ENCODE measurements around the gene ANO2.

ANO2 gene

GRCh38 chr12:5593998-5594397 lies 351.1 kb downstream of the ANO2 start:
- no peak overlapping the region for H2BK15ac ChIP-seq (ENCODE audit: low read depth, poor library complexity, severe bottlenecking)
- H2BK5ac ChIP-seq (ENCODE audit: low read depth, low read length, poor library complexity, severe bottlenecking): no peak overlapping the region
- H2BK12ac ChIP-seq (ENCODE audit: low read length in 2 of 2): no peak overlapping the region
- no peak for DNase-seq
- no peak overlapping the region for H4K8ac ChIP-seq (ENCODE audit: low read length)
- no peak overlapping the region for H2AFZ ChIP-seq (ENCODE audit: low read depth, low read length)
- no peak overlapping the region for H4K91ac ChIP-seq (ENCODE audit: low read length)
- H3K27me3 ChIP-seq (ENCODE audit: control insufficient read depth in 1 of 2, insufficient read depth in 1 of 2, low read length in 2 of 2): peaks cover 0 to 5% of the 10 kb centered on the region in 2 experiments
- no peak overlapping the region for H2AK5ac ChIP-seq (ENCODE audit: low read length, severe bottlenecking)
- no peak overlapping the region for H3K23ac ChIP-seq (ENCODE audit: low read length in 2 of 2)
- H3K4me2 ChIP-seq (ENCODE audit: low read length, poor library complexity, severe bottlenecking): no peak overlapping the region
- H3K9me3 ChIP-seq (ENCODE audit: control insufficient read depth, low read length): no peaks in the 10 kb centered on the region
- H3K9ac ChIP-seq (ENCODE audit: low read length): no peak overlapping the region
- H3K4ac ChIP-seq (ENCODE audit: low read depth in 1 of 2, low read length in 2 of 2): no peak overlapping the region
- H3K14ac ChIP-seq (ENCODE audit: low read length in 2 of 2): no peak overlapping the region
- no peaks in the 10 kb centered on the region for H3K36me3 ChIP-seq (ENCODE audit: control insufficient read depth in 1 of 2, insufficient read depth in 2 of 2, low read depth in 1 of 2, low read length in 2 of 2)
- no peak overlapping the region for H3K27ac ChIP-seq (ENCODE audit: low read length, poor library complexity, severe bottlenecking)
- H3K4me3 ChIP-seq (ENCODE audit: insufficient read depth in 1 of 2, low read depth in 1 of 2, low read length in 2 of 2): no peak overlapping the region
- no peaks in the 10 kb centered on the region for H3K79me1 ChIP-seq (replicated peaks; ENCODE audit: low read length, poor library complexity, severe bottlenecking)
- no peak overlapping the region for H3K18ac ChIP-seq (ENCODE audit: low read depth in 1 of 2, low read length in 2 of 2)
- H2BK120ac ChIP-seq (ENCODE audit: low read depth, low read length): no peak overlapping the region
- H3K4me1 ChIP-seq (ENCODE audit: control insufficient read depth, insufficient read depth, low read depth, low read length): no peaks in the 10 kb centered on the region

DNA sequence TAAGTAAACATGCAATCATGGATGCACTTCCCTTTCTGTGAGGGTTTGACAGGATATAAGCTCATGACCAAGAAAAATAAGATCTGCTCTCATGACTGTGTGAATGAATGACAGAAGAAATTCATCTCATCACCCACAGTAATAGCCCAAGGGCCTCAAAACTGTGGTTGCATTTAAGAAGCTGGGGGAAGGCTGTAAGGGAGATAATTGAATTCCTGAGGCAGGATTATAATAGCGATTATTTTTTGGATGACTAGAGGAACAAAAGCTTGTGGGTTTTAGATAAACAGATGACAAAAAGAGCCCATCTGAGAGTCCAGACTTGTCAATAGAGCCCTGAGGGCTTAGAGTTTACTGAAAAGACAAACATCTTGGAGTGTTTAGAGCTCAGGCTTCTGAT lies 352.0 kb downstream of the ANO2 start:
- Histone ChIP-seq H3K4me3 (ENCODE audit: insufficient read depth in 1 of 2, low read depth in 1 of 2, low read length in 2 of 2) (no peak overlapping the region), H2BK12ac (ENCODE audit: low read length in 2 of 2) (no peak overlapping the region), H3K9ac (ENCODE audit: low read length) (no peak overlapping the region), H4K8ac (ENCODE audit: low read length) (no peak overlapping the region), H3K9me3 (ENCODE audit: control insufficient read depth, low read length) (no peaks in the 10 kb centered on the region), H2AK5ac (ENCODE audit: low read length, severe bottlenecking) (no peak overlapping the region), H3K4ac (ENCODE audit: low read depth in 1 of 2, low read length in 2 of 2) (no peak overlapping the region), H3K36me3 (ENCODE audit: control insufficient read depth in 1 of 2, insufficient read depth in 2 of 2, low read depth in 1 of 2, low read length in 2 of 2) (no peaks in the 10 kb centered on the region), H2BK120ac (ENCODE audit: low read depth, low read length) (no peak overlapping the region), H3K27ac (ENCODE audit: low read length, poor library complexity, severe bottlenecking) (no peak overlapping the region), H3K79me1 (replicated peaks; ENCODE audit: low read length, poor library complexity, severe bottlenecking) (no peaks in the 10 kb centered on the region), H2BK15ac (ENCODE audit: low read depth, poor library complexity, severe bottlenecking) (no peak overlapping the region), H2BK5ac (ENCODE audit: low read depth, low read length, poor library complexity, severe bottlenecking) (no peak overlapping the region), H3K4me2 (ENCODE audit: low read length, poor library complexity, severe bottlenecking) (no peak overlapping the region), H4K91ac (ENCODE audit: low read length) (no peak overlapping the region), H3K14ac (ENCODE audit: low read length in 2 of 2) (no peak overlapping the region), H3K4me1 (ENCODE audit: control insufficient read depth, insufficient read depth, low read depth, low read length) (no peaks in the 10 kb centered on the region), H3K27me3 (ENCODE audit: control insufficient read depth in 1 of 2, insufficient read depth in 1 of 2, low read length in 2 of 2) (peaks cover 0 to 5% of the 10 kb centered on the region in 2 experiments), H3K23ac (ENCODE audit: low read length in 2 of 2) (no peak overlapping the region), H3K18ac (ENCODE audit: low read depth in 1 of 2, low read length in 2 of 2) (no peak overlapping the region), H2AFZ (ENCODE audit: low read depth, low read length) (no peak overlapping the region)
- no peak for DNase-seq
- WGBS: 96% methylated on average over 1 of the region's 1 CpG

DNA sequence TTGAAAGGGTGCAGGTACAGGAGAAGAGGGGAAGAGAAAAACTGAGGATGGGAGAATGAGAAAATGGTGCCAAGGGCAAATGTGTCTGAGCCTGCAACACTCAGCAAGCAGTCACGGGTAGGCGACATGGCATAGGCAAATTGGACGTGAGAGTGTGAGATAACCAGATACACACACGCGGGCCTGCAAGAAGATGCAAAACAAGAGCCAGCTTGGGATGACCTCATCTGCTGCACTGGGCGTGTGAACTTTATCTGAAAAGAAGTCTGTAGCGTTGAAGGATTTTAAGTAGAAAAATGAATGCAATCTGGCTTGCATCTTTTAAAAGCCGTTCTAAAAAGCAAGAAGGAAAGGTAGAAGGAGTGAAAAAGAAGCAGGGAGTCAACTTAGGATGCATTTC lies 352.7 kb downstream of the ANO2 start:
- Histone ChIP-seq H3K18ac (ENCODE audit: low read depth in 1 of 2, low read length in 2 of 2) (no peak overlapping the region), H3K9me3 (ENCODE audit: control insufficient read depth, low read length) (no peaks in the 10 kb centered on the region), H3K79me1 (replicated peaks; ENCODE audit: low read length, poor library complexity, severe bottlenecking) (no peaks in the 10 kb centered on the region), H3K4me1 (ENCODE audit: control insufficient read depth, insufficient read depth, low read depth, low read length) (no peaks in the 10 kb centered on the region), H3K27me3 (ENCODE audit: control insufficient read depth in 1 of 2, insufficient read depth in 1 of 2, low read length in 2 of 2) (peaks cover 0 to 3% of the 10 kb centered on the region in 2 experiments), H3K23ac (ENCODE audit: low read length in 2 of 2) (no peak overlapping the region), H3K27ac (ENCODE audit: low read length, poor library complexity, severe bottlenecking) (no peak overlapping the region), H4K8ac (ENCODE audit: low read length) (no peak overlapping the region), H3K14ac (ENCODE audit: low read length in 2 of 2) (no peak overlapping the region), H3K36me3 (ENCODE audit: control insufficient read depth in 1 of 2, insufficient read depth in 2 of 2, low read depth in 1 of 2, low read length in 2 of 2) (no peaks in the 10 kb centered on the region), H4K91ac (ENCODE audit: low read length) (no peak overlapping the region), H3K4ac (ENCODE audit: low read depth in 1 of 2, low read length in 2 of 2) (no peak overlapping the region), H3K4me2 (ENCODE audit: low read length, poor library complexity, severe bottlenecking) (no peak overlapping the region), H2BK15ac (ENCODE audit: low read depth, poor library complexity, severe bottlenecking) (no peak overlapping the region), H2BK12ac (ENCODE audit: low read length in 2 of 2) (no peak overlapping the region), H2BK120ac (ENCODE audit: low read depth, low read length) (no peak overlapping the region), H2BK5ac (ENCODE audit: low read depth, low read length, poor library complexity, severe bottlenecking) (no peak overlapping the region), H2AFZ (ENCODE audit: low read depth, low read length) (no peak overlapping the region), H3K4me3 (ENCODE audit: insufficient read depth in 1 of 2, low read depth in 1 of 2, low read length in 2 of 2) (no peak overlapping the region), H3K9ac (ENCODE audit: low read length) (no peak overlapping the region), H2AK5ac (ENCODE audit: low read length, severe bottlenecking) (no peak overlapping the region)
- DNase-seq: no peak
- 70% methylated on average over 8 of the region's 8 CpGs for WGBS

GRCh38 chr12:5590316-5590715 lies 354.7 kb downstream of the ANO2 start:
- Histone ChIP-seq H3K27ac (ENCODE audit: low read length, poor library complexity, severe bottlenecking) (no peak overlapping the region), H3K36me3 (ENCODE audit: control insufficient read depth in 1 of 2, insufficient read depth in 2 of 2, low read depth in 1 of 2, low read length in 2 of 2) (no peaks in the 10 kb centered on the region), H3K18ac (ENCODE audit: low read depth in 1 of 2, low read length in 2 of 2) (no peak overlapping the region), H2BK15ac (ENCODE audit: low read depth, poor library complexity, severe bottlenecking) (no peak overlapping the region), H2AK5ac (ENCODE audit: low read length, severe bottlenecking) (no peak overlapping the region), H3K9me3 (ENCODE audit: control insufficient read depth, low read length) (no peaks in the 10 kb centered on the region), H2BK5ac (ENCODE audit: low read depth, low read length, poor library complexity, severe bottlenecking) (no peak overlapping the region), H2BK120ac (ENCODE audit: low read depth, low read length) (no peak overlapping the region), H3K27me3 (ENCODE audit: control insufficient read depth in 1 of 2, insufficient read depth in 1 of 2, low read length in 2 of 2) (peaks cover 0 to 3% of the 10 kb centered on the region in 2 experiments), H4K91ac (ENCODE audit: low read length) (no peak overlapping the region), H4K8ac (ENCODE audit: low read length) (no peak overlapping the region), H3K4me2 (ENCODE audit: low read length, poor library complexity, severe bottlenecking) (no peak overlapping the region), H3K14ac (ENCODE audit: low read length in 2 of 2) (no peak overlapping the region), H2AFZ (ENCODE audit: low read depth, low read length) (no peak overlapping the region), H3K4me1 (ENCODE audit: control insufficient read depth, insufficient read depth, low read depth, low read length) (peaks cover 4% of the 10 kb centered on the region), H3K23ac (ENCODE audit: low read length in 2 of 2) (no peak overlapping the region), H2BK12ac (ENCODE audit: low read length in 2 of 2) (no peak overlapping the region), H3K9ac (ENCODE audit: low read length) (no peak overlapping the region), H3K4ac (ENCODE audit: low read depth in 1 of 2, low read length in 2 of 2) (no peak overlapping the region), H3K79me1 (replicated peaks; ENCODE audit: low read length, poor library complexity, severe bottlenecking) (no peaks in the 10 kb centered on the region), H3K4me3 (ENCODE audit: insufficient read depth in 1 of 2, low read depth in 1 of 2, low read length in 2 of 2) (no peak overlapping the region)
- DNase-seq: no peak
- 88% methylated on average over 8 of the region's 8 CpGs for WGBS

All from mesenchymal stem cell (in vitro differentiated cells and primary cell).